Muscle of arm (tissue), 12 donors: ENCODE measurements around the gene CASP6. TPM values are rescaled to one million over a fixed set of nuclear protein-coding genes. Genes with fewer than 3 reads are reported as not detected.

Experiments used
- polyA plus RNA-seq, 12 donors: library from polyadenylated mRNA; unstranded; fragments of 120-200 nt; gene quantifications; one replicate each; pipeline ENCODE4 v1.2.1, GENCODE V29; 2013; ENCODE audit not compliant: insufficient read length in 12 of 12

CASP6 gene
- polyA plus RNA-seq, 12 donors: 12.5 to 28.0 (median 18.9) TPM; not detected in 1

Other genes with a start within 250 kb of the CASP6 start
- 10 to 100 TPM in 8 of 12 donors, 1 to 10 TPM in 3, not detected in 1; 8.6 to 30.2 (median 10.6) TPM for gene MCUB, start 143.2 kb downstream of the CASP6 start, polyA plus RNA-seq
- gene PLA2G12A, start 26.6 kb upstream of the CASP6 start, polyA plus RNA-seq: 10 to 100 TPM; 13.2 to 80.0 (median 19.4) TPM
- gene CFI, start 98.6 kb upstream of the CASP6 start, polyA plus RNA-seq: 10 to 100 TPM in 2 of 12 donors, 1 to 10 TPM in 9, not detected in 1; 4.9 to 12.2 (median 6.9) TPM
- 10 to 100 TPM in 11 of 12 donors, not detected in 1; 22.2 to 43.4 (median 30.6) TPM for gene GAR1, start 112.3 kb upstream of the CASP6 start, polyA plus RNA-seq
- gene RRH, start 124.5 kb upstream of the CASP6 start, polyA plus RNA-seq: 1 to 10 TPM in 2 of 12 donors, under 1 TPM in 8, not detected in 2; 0.15 to 1.2 (median 0.37) TPM
- gene LRIT3, start 144.7 kb upstream of the CASP6 start, polyA plus RNA-seq: under 1 TPM in 10 of 12 donors, not detected in 2; 0.08 to 0.75 (median 0.30) TPM
- gene EGF, start 209.4 kb upstream of the CASP6 start, polyA plus RNA-seq: 10 to 100 TPM in 5 of 12 donors, 1 to 10 TPM in 6, not detected in 1; 4.9 to 23.0 (median 10.0) TPM